ENCODE data around the gene EFR3B.

DNA sequence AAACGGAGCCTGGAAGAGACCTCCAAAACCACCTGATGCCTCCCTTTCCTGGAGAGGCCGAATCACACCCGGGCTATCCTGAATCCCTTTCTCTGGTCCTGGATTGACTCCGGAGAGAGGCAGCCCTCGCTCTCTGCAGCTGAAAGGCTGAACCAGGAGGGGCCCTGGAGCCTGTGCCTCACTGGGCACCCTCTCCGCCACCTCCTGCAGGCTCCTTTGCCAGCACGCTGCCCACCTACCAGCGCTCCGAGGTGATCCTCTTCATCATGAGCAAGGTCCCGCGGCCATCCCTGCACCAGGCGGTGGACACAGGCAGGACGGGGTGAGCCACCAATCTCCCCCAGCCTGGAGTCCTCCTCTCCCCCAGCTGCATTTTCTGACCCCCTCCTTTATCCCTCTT lies 90.8 kb downstream of the EFR3B start:
- TF ChIP-seq, protein P1, sequence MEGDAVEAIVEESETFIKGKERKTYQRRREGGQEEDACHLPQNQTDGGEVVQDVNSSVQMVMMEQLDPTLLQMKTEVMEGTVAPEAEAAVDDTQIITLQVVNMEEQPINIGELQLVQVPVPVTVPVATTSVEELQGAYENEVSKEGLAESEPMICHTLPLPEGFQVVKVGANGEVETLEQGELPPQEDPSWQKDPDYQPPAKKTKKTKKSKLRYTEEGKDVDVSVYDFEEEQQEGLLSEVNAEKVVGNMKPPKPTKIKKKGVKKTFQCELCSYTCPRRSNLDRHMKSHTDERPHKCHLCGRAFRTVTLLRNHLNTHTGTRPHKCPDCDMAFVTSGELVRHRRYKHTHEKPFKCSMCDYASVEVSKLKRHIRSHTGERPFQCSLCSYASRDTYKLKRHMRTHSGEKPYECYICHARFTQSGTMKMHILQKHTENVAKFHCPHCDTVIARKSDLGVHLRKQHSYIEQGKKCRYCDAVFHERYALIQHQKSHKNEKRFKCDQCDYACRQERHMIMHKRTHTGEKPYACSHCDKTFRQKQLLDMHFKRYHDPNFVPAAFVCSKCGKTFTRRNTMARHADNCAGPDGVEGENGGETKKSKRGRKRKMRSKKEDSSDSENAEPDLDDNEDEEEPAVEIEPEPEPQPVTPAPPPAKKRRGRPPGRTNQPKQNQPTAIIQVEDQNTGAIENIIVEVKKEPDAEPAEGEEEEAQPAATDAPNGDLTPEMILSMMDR (IDR thresholded peaks at IDR 0.05): no peak
- TF ChIP-seq EZH2phosphoT487 (IDR thresholded peaks at IDR 0.05): no peak
- TF ChIP-seq EZH2 (IDR thresholded peaks at IDR 0.05): no peak

Measured in neural progenitor cell (in vitro differentiated cells).